UCSD-AML1 (cell line): ENCODE results near the gene PATE1.

Experiments
- DNase-seq: peaks from one replicate; lab custom pipeline; 2025; ENCODE audit not compliant: unreplicated experiment; lab: John Stamatoyannopoulos, UW

Gene PATE1

GRCh38 chr11:125787827-125788226 lies 41.7 kb downstream of the PATE1 start, which contains the start of gene PATE3:
PATE3 (plus strand) TSS chr11:125788127; CDS start chr11:125788152, 25 bp downstream.
- DNase-seq, result no peak

GRCh38 chr11:125790825-125791224 lies 44.7 kb downstream of the PATE1 start:
- DNase-seq, result no peak

GRCh38 chr11:125797641-125798040 lies 51.6 kb downstream of the PATE1 start:
- DNase-seq, result no peak
